CD14-positive monocyte (primary cell): ENCODE measurements around the gene SH3RF1. TPM values are rescaled to one million over a fixed set of nuclear protein-coding genes. Genes with fewer than 3 reads are reported as not detected.

Experiments used
- DNase-seq, 3 donors: peaks; one replicate each; pipeline ENCODE4 v3.0.0-alpha.2; 2011 to 2022
- H2AFZ ChIP-seq: 2 replicates; pipeline ENCODE4 v1.6.0; 2012; ENCODE audit warnings: mild to moderate bottlenecking, low read depth, low read length, inconsistent platforms; ENCODE audit not compliant: insufficient read depth, poor library complexity, severe bottlenecking
- H3K27ac ChIP-seq, 2 donors: 1 replicate in 1 of 2; 2 replicates in 1 of 2; pipeline ENCODE4 v1.5.1; 2012 to 2013; ENCODE audit warnings: low read length in 2 of 2, control low read depth in 1 of 2, inconsistent platforms in 1 of 2, low read depth in 1 of 2, mild to moderate bottlenecking in 1 of 2
- H3K27me3 ChIP-seq, 2 donors: one replicate each; pipeline versions ENCODE4 v1.6.0 to v1.6.1; 2011 to 2013; ENCODE audit warnings: low read length in 2 of 2; ENCODE audit not compliant: control insufficient read depth in 2 of 2, insufficient read depth in 2 of 2
- H3K36me3 ChIP-seq, 2 donors: replicated peaks in 1 of 2; 1 replicate in 1 of 2; 2 replicates in 1 of 2; pipeline versions ENCODE4 v1.5.1 to v1.6.1; 2012 to 2013; ENCODE audit warnings: low read length in 2 of 2, control low read depth in 1 of 2, inconsistent platforms in 1 of 2, mild to moderate bottlenecking in 1 of 2; ENCODE audit not compliant: insufficient read depth in 2 of 2, control insufficient read depth in 1 of 2
- H3K4me1 ChIP-seq, 2 donors: 1 replicate in 1 of 2; 2 replicates in 1 of 2; pipeline versions ENCODE4 v1.5.1 to v1.6.1; 2012 to 2013; ENCODE audit warnings: low read length in 2 of 2, control low read depth in 1 of 2, inconsistent platforms in 1 of 2, mild to moderate bottlenecking in 1 of 2, moderate library complexity in 1 of 2; ENCODE audit not compliant: insufficient read depth in 2 of 2, control insufficient read depth in 1 of 2
- H3K4me2 ChIP-seq: replicated peaks from 2 replicates; pipeline ENCODE3; 2012; ENCODE audit warnings: low read length, moderate library complexity, mild to moderate bottlenecking; ENCODE audit not compliant: poor library complexity, severe bottlenecking; ENCODE audit errors: extremely low read depth
- H3K4me3 ChIP-seq, 3 experiments: fragments of 200-600 bp in 1 of 3; sonication (generic) in 1 of 3; replicated peaks in 1 of 3; 1 replicate in 2 of 3; 2 replicates in 1 of 3; pipeline ENCODE4 v1.5.1; 2011 to 2013; ENCODE audit warnings: low read length in 3 of 3, mild to moderate bottlenecking in 3 of 3, control low read depth in 2 of 3, low read depth in 2 of 3, inconsistent platforms in 1 of 3, moderate library complexity in 1 of 3
- H3K79me2 ChIP-seq: 2 replicates; pipeline ENCODE4 v1.6.0; 2012; ENCODE audit warnings: mild to moderate bottlenecking, control low read depth, inconsistent platforms, low read length, moderate library complexity; ENCODE audit not compliant: insufficient read depth
- H3K9ac ChIP-seq: 2 replicates; pipeline ENCODE4 v1.6.0; 2017; ENCODE audit warnings: low read length, mild to moderate bottlenecking; ENCODE audit not compliant: insufficient read depth, poor library complexity, severe bottlenecking
- H3K9me3 ChIP-seq, 2 donors: replicated peaks in 1 of 2; 1 replicate in 1 of 2; 2 replicates in 1 of 2; pipeline versions ENCODE4 v1.5.1 to v1.6.1; 2012 to 2013; ENCODE audit warnings: low read length in 2 of 2, control low read depth in 1 of 2; ENCODE audit not compliant: control insufficient read depth in 1 of 2, insufficient read depth in 1 of 2
- H4K20me1 ChIP-seq: 2 replicates; pipeline ENCODE4 v1.6.0; 2012; ENCODE audit warnings: mild to moderate bottlenecking, low read length, control low read depth, moderate library complexity; ENCODE audit not compliant: insufficient read depth
- H3K27ac Mint-ChIP-seq, 7 donors: one replicate each; pipeline ENCODE4 v1.8.0; 2020; ENCODE audit warnings: mild to moderate bottlenecking in 7 of 7, mixed read lengths in 7 of 7, moderate library complexity in 6 of 7, inconsistent platforms in 2 of 7
- H3K27me3 Mint-ChIP-seq, 3 donors: one replicate each; pipeline ENCODE4 v1.8.0; 2021 to 2022; ENCODE audit warnings: low read depth in 3 of 3, mild to moderate bottlenecking in 3 of 3, mixed read lengths in 3 of 3, moderate library complexity in 3 of 3, inconsistent platforms in 1 of 3
- H3K36me3 Mint-ChIP-seq, 2 donors: one replicate each; pipeline ENCODE4 v1.8.0; 2020; ENCODE audit warnings: mixed read lengths in 2 of 2, inconsistent platforms in 1 of 2, mild to moderate bottlenecking in 1 of 2
- H3K4me1 Mint-ChIP-seq: one replicate; pipeline ENCODE4 v1.8.0; 2020; ENCODE audit warnings: mild to moderate bottlenecking, mixed read lengths
- H3K4me3 Mint-ChIP-seq, 2 donors: one replicate each; pipeline ENCODE4 v1.8.0; 2020; ENCODE audit warnings: mild to moderate bottlenecking in 2 of 2, mixed read lengths in 2 of 2, moderate library complexity in 1 of 2
- H3K9me3 Mint-ChIP-seq, 7 donors: one replicate each; pipeline ENCODE4 v1.8.0; 2020 to 2022; ENCODE audit warnings: mixed read lengths in 7 of 7, mild to moderate bottlenecking in 6 of 7, moderate library complexity in 6 of 7, inconsistent platforms in 2 of 7
- WGBS: methylation state at CpG from one replicate; pipeline ENCODE4 v1.1.5; 2013; ENCODE audit warnings: missing lambda C conversion rate; ENCODE audit not compliant: insufficient coverage; 5-methylcytosine and 5-hydroxymethylcytosine counted together
- intact Hi-C, 2 donors: fragments of 100-400 bp; cut with micrococcal nuclease; formaldehyde crosslinking; loops; one replicate each; pipeline versions ENCODE4 v1.15.0 to v1.15.1; 2023
- polyA plus RNA-seq, 3 donors: library from polyadenylated mRNA; depleted of rRNA in 1 of 3; unstranded in 2 of 3; stranded (reverse) in 1 of 3; fragments of 300-500 nt in 2 of 3; fragments of >200 nt in 1 of 3; fragmentation: Illumina TruSeq in 2 of 3; gene quantifications; 1 replicate in 2 of 3; 2 replicates in 1 of 3; pipeline ENCODE4 v1.2.3, GENCODE V29; 2012 to 2021
- TF ChIP-seq, protein P1 (sequence below): fragments of 200-600 bp; IDR thresholded peaks from one replicate; pipeline ENCODE4 v1.8.0; 2022; ENCODE audit warnings: antibody characterized with exemption, mild to moderate bottlenecking

Gene SH3RF1
- polyA plus RNA-seq, 3 donors, result 3.1 to 4.7 (median 4.4) TPM

DNA sequence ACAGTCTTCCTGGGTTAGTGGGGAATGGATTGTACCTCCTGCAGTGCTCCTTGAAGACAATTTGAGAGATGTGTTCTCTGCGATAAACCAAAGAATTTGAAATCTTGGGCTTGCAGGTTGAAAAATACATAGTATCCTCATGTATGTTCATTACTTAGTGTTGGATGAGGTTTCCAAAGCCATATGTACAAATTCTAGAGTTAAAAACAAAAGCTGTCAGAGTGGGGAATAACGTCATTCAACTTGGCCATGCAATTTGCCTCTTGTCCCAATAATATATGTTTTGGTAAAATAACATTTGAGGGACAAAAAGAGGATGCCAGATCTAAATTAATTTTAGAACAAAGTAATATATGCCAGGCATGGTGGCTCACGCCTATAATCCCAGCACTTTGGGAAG, 209.4 kb downstream of the SH3RF1 start:
- Mint-ChIP-seq H3K27ac (no peak overlapping the region), H3K4me3 (no peak overlapping the region), H3K36me3 (no peaks in the 10 kb centered on the region), H3K9me3 (no peaks in the 10 kb centered on the region), H3K4me1 (peaks cover 4% of the 10 kb centered on the region), H3K27me3 (peaks cover 0 to 4% (median 0%) of the 10 kb centered on the region in 3 donors)
- Histone ChIP-seq H3K36me3 (no peaks in the 10 kb centered on the region), H3K4me3 (no peak overlapping the region), H3K79me2 (no peaks in the 10 kb centered on the region), H3K27ac (no peak overlapping the region), H4K20me1 (no peaks in the 10 kb centered on the region), H3K27me3 (no peaks in the 10 kb centered on the region), H3K9me3 (no peaks in the 10 kb centered on the region), H2AFZ (no peak overlapping the region), H3K4me2 (no peak overlapping the region), H3K4me1 (no peaks in the 10 kb centered on the region), H3K9ac (no peak overlapping the region)
- TF ChIP-seq, protein P1, sequence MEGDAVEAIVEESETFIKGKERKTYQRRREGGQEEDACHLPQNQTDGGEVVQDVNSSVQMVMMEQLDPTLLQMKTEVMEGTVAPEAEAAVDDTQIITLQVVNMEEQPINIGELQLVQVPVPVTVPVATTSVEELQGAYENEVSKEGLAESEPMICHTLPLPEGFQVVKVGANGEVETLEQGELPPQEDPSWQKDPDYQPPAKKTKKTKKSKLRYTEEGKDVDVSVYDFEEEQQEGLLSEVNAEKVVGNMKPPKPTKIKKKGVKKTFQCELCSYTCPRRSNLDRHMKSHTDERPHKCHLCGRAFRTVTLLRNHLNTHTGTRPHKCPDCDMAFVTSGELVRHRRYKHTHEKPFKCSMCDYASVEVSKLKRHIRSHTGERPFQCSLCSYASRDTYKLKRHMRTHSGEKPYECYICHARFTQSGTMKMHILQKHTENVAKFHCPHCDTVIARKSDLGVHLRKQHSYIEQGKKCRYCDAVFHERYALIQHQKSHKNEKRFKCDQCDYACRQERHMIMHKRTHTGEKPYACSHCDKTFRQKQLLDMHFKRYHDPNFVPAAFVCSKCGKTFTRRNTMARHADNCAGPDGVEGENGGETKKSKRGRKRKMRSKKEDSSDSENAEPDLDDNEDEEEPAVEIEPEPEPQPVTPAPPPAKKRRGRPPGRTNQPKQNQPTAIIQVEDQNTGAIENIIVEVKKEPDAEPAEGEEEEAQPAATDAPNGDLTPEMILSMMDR, result no peak
- WGBS, result no CpG with 5 or more reads among the region's 3 CpGs
- intact Hi-C loops, result no loop called here
- DNase-seq, result no peak

GRCh38 chr4:169060391-169061091, 210.2 kb downstream of the SH3RF1 start:
- H3K9ac ChIP-seq, result no peak overlapping the region
- no peaks in the 10 kb centered on the region for H3K9me3 Mint-ChIP-seq
- H3K27me3 Mint-ChIP-seq, result peaks cover 0 to 2% (median 0%) of the 10 kb centered on the region in 3 donors
- peak overlapping the region in 1 of 7 donors; percentile 65 for H3K27ac Mint-ChIP-seq
- TF ChIP-seq, protein P1, result no peak
- H3K4me1 Mint-ChIP-seq, result peaks cover 4% of the 10 kb centered on the region
- no peak overlapping the region for H3K4me3 ChIP-seq
- H3K4me1 ChIP-seq, result no peaks in the 10 kb centered on the region
- no peak for DNase-seq
- WGBS, result 94% methylated on average over 5 of the region's 9 CpGs
- H3K9me3 ChIP-seq, result no peaks in the 10 kb centered on the region
- no peaks in the 10 kb centered on the region for H3K79me2 ChIP-seq
- no peaks in the 10 kb centered on the region for H4K20me1 ChIP-seq
- peak overlapping the region; percentile 61 for H2AFZ ChIP-seq
- H3K36me3 Mint-ChIP-seq, result no peaks in the 10 kb centered on the region
- intact Hi-C loops, result no loop called here
- H3K27me3 ChIP-seq, result no peaks in the 10 kb centered on the region
- H3K36me3 ChIP-seq, result no peaks in the 10 kb centered on the region
- H3K4me3 Mint-ChIP-seq, result no peak overlapping the region
- H3K4me2 ChIP-seq, result no peak overlapping the region
- no peak overlapping the region for H3K27ac ChIP-seq
